HepG2 (cell line): ENCODE data around the gene CDA.

Experiments used
- BRF2 ChIP-seq: sonication (generic); formaldehyde crosslinking; IDR thresholded peaks from 2 replicates; pipeline ENCODE4 v1.8.1; 2022; ENCODE audit warnings: mild to moderate bottlenecking, missing genetic modification reagents
- CERS6 ChIP-seq: sonication (generic); formaldehyde crosslinking; IDR thresholded peaks from 2 replicates; pipeline ENCODE4 v1.5.0; 2020; ENCODE audit warnings: missing genetic modification reagents
- CHD4 ChIP-seq: fragments of 200-600 bp; sonication (generic); IDR thresholded peaks from 2 replicates; pipeline ENCODE4 v1.7.0; 2017; ENCODE audit warnings: mild to moderate bottlenecking, low read length, borderline replicate concordance
- CTCF ChIP-seq: sonication (generic); formaldehyde crosslinking; IDR thresholded peaks from 2 replicates; pipeline ENCODE4 v1.5.0; 2020; ENCODE audit warnings: mild to moderate bottlenecking, missing genetic modification reagents, moderate library complexity
- EZH2 ChIP-seq: conservative IDR thresholded peaks from 2 replicates; pipeline ENCODE4 v1.6.1; 2012; ENCODE audit warnings: mild to moderate bottlenecking, low read depth, low read length, moderate library complexity
- GABPA ChIP-seq, 2 experiments: IDR thresholded peaks; 2 replicates each; pipeline ENCODE4 v1.6.1; 2011 to 2016; ENCODE audit warnings: low read depth in 2 of 2, low read length in 1 of 2, missing biosample characterization in 1 of 2, missing genetic modification characterization in 1 of 2
- KAT8 ChIP-seq: IDR thresholded peaks from 2 replicates; pipeline ENCODE4 v1.6.1; 2016; ENCODE audit warnings: missing genetic modification reagents, missing compliant biosample characterization
- MAFK ChIP-seq, 2 experiments: IDR thresholded peaks in 1 of 2; conservative IDR thresholded peaks in 1 of 2; 2 replicates each; pipeline ENCODE4 v1.6.1; 2011; ENCODE audit warnings: improper control_type of control experiment in 2 of 2, low read length in 2 of 2
- PHB2 ChIP-seq: fragments of 450-650 bp; IDR thresholded peaks from 2 replicates; pipeline ENCODE4 v1.6.1; 2018; ENCODE audit not compliant: partially characterized antibody
- RBFOX2 ChIP-seq: fragments of 200-400 bp; formaldehyde crosslinking; IDR thresholded peaks from 2 replicates; pipeline ENCODE4 v1.6.1; 2017; ENCODE audit warnings: low read depth, mild to moderate bottlenecking, low read length

GRCh38 chr1:20663969-20664715 lies 75.2 kb downstream of the CDA start:
- TF ChIP-seq BRF2 (no peak), CTCF (CRISPR knock-in tag) (no peak), PHB2 (no peak), CERS6 (CRISPR knock-in tag) (no peak), GABPA (IDR thresholded peaks at IDR 0.05; ENCODE audit: low read depth, low read length) (no peak), GABPA (CRISPR knock-in tag; IDR thresholded peaks at IDR 0.05; ENCODE audit: low read depth) (no peak), RBFOX2 (no peak), CHD4 (no peak), KAT8 (CRISPR knock-in tag) (no peak), EZH2 (no peak), MAFK (conservative IDR thresholded peaks at IDR 0.05 in 1 of 2, IDR thresholded peaks at IDR 0.05 in 1 of 2; ENCODE audit: low read length in 2 of 2) (no peak)
